ENCODE data around the gene TET1. TPM values are rescaled to one million over a fixed set of nuclear protein-coding genes. Genes with fewer than 3 reads are reported as not detected.
"Not testable (repeated sequence)": the region's sequence is repeated elsewhere in the genome, so short reads cannot be mapped to it uniquely, and the experiment has no call there.

TET1 gene
- polyA plus RNA-seq (2011; rRNA removed) (1.7 and 1.8 TPM in 2 replicates), polyA plus RNA-seq (2017; fragmentation: RNase III; extraction: RNeasy Plus Mini Kit Qiagen cat#74134 plus additional on column Dnase treatment) (0.45 to 0.49 TPM (median 0.45 TPM) in 3 replicates), polyA minus RNA-seq (2011; rRNA and poly(A)+ RNA removed) (4.5 and 5.4 TPM in 2 replicates)
- 0.25 and 0.34 TPM in 2 replicates for polyA plus RNA-seq (2012; cell fraction: cytosol; rRNA removed)
- polyA plus RNA-seq (2012; cell fraction: nucleus; rRNA removed) = 0.30 and 0.43 TPM in 2 replicates

DNA sequence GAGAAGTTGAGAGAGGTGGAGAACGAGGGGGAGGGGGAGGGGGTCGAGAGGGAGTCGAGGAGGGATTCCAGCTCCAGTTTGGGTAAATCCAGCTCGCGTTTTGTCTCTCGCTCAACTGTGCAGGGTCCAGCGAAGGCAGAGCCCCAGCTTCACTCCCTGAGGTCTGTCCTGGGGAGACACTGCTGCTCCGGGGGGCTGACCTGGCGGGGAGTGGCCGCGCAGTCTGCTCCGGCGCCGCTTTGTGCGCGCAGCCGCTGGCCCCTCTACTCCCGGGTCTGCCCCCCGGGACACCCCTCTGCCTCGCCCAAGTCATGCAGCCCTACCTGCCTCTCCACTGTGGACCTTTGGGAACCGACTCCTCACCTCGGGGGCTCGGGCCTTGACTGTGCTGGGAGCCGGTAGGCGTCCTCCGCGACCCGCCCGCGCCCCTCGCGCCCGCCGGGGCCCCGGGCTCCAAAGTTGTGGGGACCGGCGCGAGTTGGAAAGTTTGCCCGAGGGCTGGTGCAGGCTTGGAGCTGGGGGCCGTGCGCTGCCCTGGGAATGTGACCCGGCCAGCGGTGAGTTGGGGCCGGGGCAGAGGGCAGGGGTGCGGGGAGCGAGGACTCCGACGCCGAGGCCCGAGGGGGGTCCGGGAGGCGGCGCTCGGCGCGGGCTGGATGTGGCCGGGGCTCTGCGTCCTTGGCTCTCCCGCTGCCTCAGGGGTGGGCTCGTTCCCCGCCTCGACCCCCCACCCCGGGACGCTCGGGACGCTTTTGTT is at the start of gene TET1:
Gene TET1, plus strand, starts transcription at position 152 of the 757 bp plus-strand sequence. CDS start 12,002 bp downstream, outside the sequence.
- peaks cover 5% of the 10 kb centered on the region; the same call in 1 of the 3 replicates for H3K4me1 ChIP-seq
- H3K27ac ChIP-seq = peak within 1 kb of the TSS; percentile 83 to 90
- no peak for TF ChIP-seq RARB (CRISPR knock-in tag; IDR thresholded peaks at IDR 0.05)
- TF ChIP-seq MYC (IDR thresholded peaks at IDR 0.05; ENCODE audit: borderline replicate concordance, low read length) = no peak
- peak; percentile 46 for TF ChIP-seq POLR2A (IDR thresholded peaks at IDR 0.05; ENCODE audit: low read length)
- no peak for TF ChIP-seq SMC3 (IDR thresholded peaks at IDR 0.05)
- TF ChIP-seq, protein P1, sequence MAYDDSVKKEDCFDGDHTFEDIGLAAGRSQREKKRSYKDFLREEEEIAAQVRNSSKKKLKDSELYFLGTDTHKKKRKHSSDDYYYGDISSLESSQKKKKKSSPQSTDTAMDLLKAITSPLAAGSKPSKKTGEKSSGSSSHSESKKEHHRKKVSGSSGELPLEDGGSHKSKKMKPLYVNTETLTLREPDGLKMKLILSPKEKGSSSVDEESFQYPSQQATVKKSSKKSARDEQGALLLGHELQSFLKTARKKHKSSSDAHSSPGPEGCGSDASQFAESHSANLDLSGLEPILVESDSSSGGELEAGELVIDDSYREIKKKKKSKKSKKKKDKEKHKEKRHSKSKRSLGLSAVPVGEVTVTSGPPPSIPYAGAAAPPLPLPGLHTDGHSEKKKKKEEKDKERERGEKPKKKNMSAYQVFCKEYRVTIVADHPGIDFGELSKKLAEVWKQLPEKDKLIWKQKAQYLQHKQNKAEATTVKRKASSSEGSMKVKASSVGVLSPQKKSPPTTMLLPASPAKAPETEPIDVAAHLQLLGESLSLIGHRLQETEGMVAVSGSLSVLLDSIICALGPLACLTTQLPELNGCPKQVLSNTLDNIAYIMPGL (CRISPR knock-in tag; IDR thresholded peaks at IDR 0.05; ENCODE audit: borderline replicate concordance) = no peak
- peak; percentile 43; the same call in 1 of the 2 replicates for TF ChIP-seq PHF8 (IDR thresholded peaks at IDR 0.05; ENCODE audit: borderline replicate concordance, low read depth)
- FAIRE-seq = no peak
- peak within 1 kb of the TSS; percentile 89 for H3K4me3 ChIP-seq
- peak; percentile 80 to 87 for ATAC-seq
- H3K9me3 ChIP-seq = no peaks in the 10 kb centered on the region
- peak; percentile 61 to 64 for DNase-seq (ENCODE audit: low read depth in 1 of 2, low spot score in 1 of 2)
- POLR2A ChIA-PET = interaction anchor here (0.6 to 1.8 kb wide), 6 partner anchors 8 to 170 kb away, joined by 3 to 11 read pairs (median 4); no protein-coding TSS in a partner anchor
- WGBS (ENCODE audit: missing lambda C conversion rate) = under 1% methylated on average over 11 of the region's 66 CpGs
- CTCF ChIA-PET = interaction anchor here (0.7 to 4.2 kb wide), 2 partner anchors 10 to 44 kb away, joined by 3 to 31 read pairs; no protein-coding TSS in a partner anchor
- H3K4me2 ChIP-seq = peak within 1 kb of the TSS; percentile 94

DNA sequence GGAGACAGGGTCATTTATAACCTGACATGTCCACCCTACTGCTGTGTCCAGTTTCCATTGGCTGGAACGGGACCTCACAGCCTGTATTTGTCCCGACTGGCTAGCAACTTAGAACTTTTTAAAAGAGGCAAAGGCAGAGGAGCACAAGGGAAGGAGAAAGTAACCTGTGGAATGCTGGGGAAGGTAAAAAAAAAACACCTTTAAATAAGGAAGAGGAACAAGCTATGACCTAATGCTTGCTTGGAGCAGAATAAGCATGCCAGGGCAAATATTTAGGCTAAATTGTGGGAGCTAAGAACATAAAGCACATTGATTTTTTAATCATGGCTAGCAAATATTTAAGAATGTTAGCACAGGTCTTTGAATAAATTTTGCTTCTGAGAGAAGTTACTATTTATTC is 43.9 kb upstream of the TET1 start:
- H3K4me3 ChIP-seq; ATAC-seq; DNase-seq (ENCODE audit: low read depth in 1 of 2, low spot score in 1 of 2); H3K4me2 ChIP-seq; FAIRE-seq; H3K27ac ChIP-seq; POLR2A ChIA-PET; H3K9me3 ChIP-seq; H3K4me1 ChIP-seq; CTCF ChIA-PET: not testable (repeated sequence)
- 97% methylated on average over 2 of the region's 2 CpGs for WGBS (ENCODE audit: missing lambda C conversion rate)

- Histone ChIP-seq H3K4me3 (no peak overlapping the region), H3K9me3 (no peaks in the 10 kb centered on the region), H3K4me2 (no peak overlapping the region), H3K27ac (no peak overlapping the region), H3K4me1 (no peaks in the 10 kb centered on the region)
- CTCF ChIA-PET = no interaction called here
- no peak for DNase-seq (ENCODE audit: low read depth in 1 of 2, low spot score in 1 of 2)
- WGBS (ENCODE audit: missing lambda C conversion rate) = 56% methylated on average over 4 of the region's 4 CpGs
- POLR2A ChIA-PET = no interaction called here
- FAIRE-seq = no peak
- ATAC-seq = no peak
- no peak for TF ChIP-seq PBX3 (IDR thresholded peaks at IDR 0.05)
- TF ChIP-seq, protein P2, sequence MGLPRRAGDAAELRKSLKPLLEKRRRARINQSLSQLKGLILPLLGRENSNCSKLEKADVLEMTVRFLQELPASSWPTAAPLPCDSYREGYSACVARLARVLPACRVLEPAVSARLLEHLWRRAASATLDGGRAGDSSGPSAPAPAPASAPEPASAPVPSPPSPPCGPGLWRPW (IDR thresholded peaks at IDR 0.05) = no peak
- TF ChIP-seq RCOR1 (IDR thresholded peaks at IDR 0.05; ENCODE audit: low read depth, low read length) = no peak
Measured at GRCh38 chr10:68516766-68517165, 43.4 kb upstream of the TET1 start.

DNA sequence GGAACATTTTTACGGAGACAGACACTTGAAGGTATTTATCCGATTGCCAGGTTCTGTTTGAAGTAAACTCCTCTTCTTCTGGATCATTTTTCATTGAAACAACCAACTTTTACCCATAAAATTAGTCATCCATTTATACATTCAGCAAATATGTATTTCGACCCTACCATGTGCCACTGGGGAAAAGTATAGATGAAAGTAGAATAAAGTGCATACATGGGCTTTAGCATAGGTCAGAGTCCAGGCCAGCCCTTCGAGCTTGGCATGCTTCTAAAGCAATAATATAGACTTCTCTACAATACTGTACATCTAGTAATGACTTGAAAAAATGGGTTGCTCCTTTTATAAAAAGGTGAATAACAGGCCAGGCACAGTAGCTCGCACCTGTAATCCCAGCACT is 42.9 kb upstream of the TET1 start:
- 76% methylated on average over 5 of the region's 5 CpGs for WGBS (ENCODE audit: missing lambda C conversion rate)
- FAIRE-seq (no peak), DNase-seq (ENCODE audit: low read depth in 1 of 2, low spot score in 1 of 2) (no peak), ATAC-seq (no peak)
- TF ChIP-seq CEBPB (IDR thresholded peaks at IDR 0.05) (no peak), FOSB (CRISPR knock-in tag; IDR thresholded peaks at IDR 0.05) (no peak), RAD21 (conservative IDR thresholded peaks at IDR 0.05 in 1 of 2, IDR thresholded peaks at IDR 0.05 in 1 of 2) (no peak)
- ChIA-PET POLR2A (no interaction called here), CTCF (no interaction called here)
- Histone ChIP-seq H3K4me1 (no peaks in the 10 kb centered on the region), H3K9me3 (no peaks in the 10 kb centered on the region), H3K4me3 (no peak overlapping the region), H3K27ac (no peak overlapping the region), H3K4me2 (no peak overlapping the region)

Data from A549 (cell line).